ENCODE measurements around the gene ACKR2. TPM values are rescaled to one million over a fixed set of nuclear protein-coding genes. Genes with fewer than 3 reads are reported as not detected.
"Not testable (repeated sequence)": the region's sequence is repeated elsewhere in the genome, so short reads cannot be mapped to it uniquely, and the experiment has no call there.

The ACKR2 gene
- total and polyA plus RNA-seq, 4 donors, result 0.26 to 7.8 (median 3.1) TPM; not detected in 1

DNA sequence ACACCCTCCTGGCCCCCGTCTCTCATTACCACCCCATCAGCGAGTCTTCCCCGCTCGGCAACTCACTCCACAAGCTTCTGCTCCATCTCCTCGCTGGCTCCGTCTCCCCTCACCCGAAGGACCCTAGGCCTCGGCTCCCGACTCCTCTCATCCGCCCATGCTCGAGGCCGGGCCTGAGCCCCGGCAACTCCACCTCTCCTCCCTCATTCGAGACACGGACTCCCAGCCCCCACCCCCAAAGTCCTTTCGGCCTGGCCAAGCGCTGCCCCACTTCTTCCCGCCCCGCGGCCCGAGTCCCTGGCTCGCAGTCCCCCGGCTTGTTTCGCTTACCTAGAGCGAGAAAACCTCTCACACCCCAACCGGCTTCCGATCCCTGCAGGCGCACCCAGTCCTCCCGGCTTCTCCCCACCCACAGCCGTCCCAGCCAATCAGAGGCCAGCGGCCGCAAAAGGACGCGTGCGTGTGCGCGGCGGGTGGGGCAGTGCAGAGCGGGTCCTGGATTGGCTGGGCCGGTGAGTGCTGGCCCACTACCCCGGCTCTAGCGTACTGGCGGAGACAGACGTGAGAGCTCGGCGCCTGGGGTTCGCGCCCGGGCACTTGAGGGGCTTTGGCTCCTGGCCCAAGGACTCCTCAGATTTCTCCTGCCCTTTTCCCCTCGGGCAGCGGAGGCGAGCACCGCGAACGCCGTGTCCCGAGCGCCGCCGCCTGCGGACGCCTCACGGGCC, 5.0 kb upstream of the ACKR2 start, which contains the start of gene HIGD1A:
Gene HIGD1A (minus strand): TSS at position 385 of the 725 bp plus-strand sequence. CDS start 10,237 bp downstream, outside the sequence.
- peak within 1 kb of the TSS; percentile 1 to 82 for H3K27ac ChIP-seq (ENCODE audit: low read depth in 1 of 2, low read length in 2 of 2)
- DNase-seq, result peak; percentile 97 to 99
- ATAC-seq (ENCODE audit: low FRiP score), result peak; percentile 100
- no peaks in the 10 kb centered on the region for H3K9me3 ChIP-seq (ENCODE audit: control insufficient read depth, low read length)
- H3K27me3 ChIP-seq (ENCODE audit: control insufficient read depth in 1 of 2, insufficient read depth in 2 of 2, low read length in 1 of 2), result no peaks in the 10 kb centered on the region
- peaks cover 2 to 3% of the 10 kb centered on the region in 2 donors for H3K4me1 ChIP-seq (ENCODE audit: control insufficient read depth in 1 of 2, insufficient read depth in 2 of 2, low read length in 2 of 2)
- 0 to 1% methylated on average over 55 to 63 of the region's 63 CpGs for WGBS, 2 donors
- no peaks in the 10 kb centered on the region for H3K36me3 ChIP-seq (ENCODE audit: control insufficient read depth in 1 of 2, insufficient read depth in 2 of 2, low read length in 1 of 2)
- intact Hi-C loops (cut with DNase I), result no loop called here
- peak within 1 kb of the TSS; percentile 65 to 68 for H3K4me3 ChIP-seq (ENCODE audit: low read length in 2 of 2)

DNA sequence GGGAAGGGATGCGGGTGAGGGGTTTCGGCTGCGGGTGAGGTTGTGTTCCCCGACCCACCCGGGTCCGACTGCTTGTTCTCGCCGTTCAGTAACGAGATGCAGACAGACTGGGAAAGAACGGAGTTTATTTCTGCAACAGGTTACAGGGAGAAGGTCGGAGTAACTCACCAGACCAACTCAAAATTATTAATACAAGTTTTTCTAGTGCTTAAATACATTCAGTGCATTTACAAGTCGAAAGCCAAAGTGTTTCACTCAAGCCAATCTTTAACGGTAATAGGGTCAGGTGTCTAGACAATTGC, 4.5 kb upstream of the ACKR2 start:
- Histone ChIP-seq H3K4me1 (ENCODE audit: control insufficient read depth in 1 of 2, insufficient read depth in 2 of 2, low read length in 2 of 2) (peaks cover 2 to 3% of the 10 kb centered on the region in 2 donors), H3K27ac (ENCODE audit: low read depth in 1 of 2, low read length in 2 of 2) (peak overlapping the region in 1 of 2 donors; percentile 82), H3K9me3 (ENCODE audit: control insufficient read depth, low read length) (no peaks in the 10 kb centered on the region), H3K27me3 (ENCODE audit: control insufficient read depth in 1 of 2, insufficient read depth in 2 of 2, low read length in 1 of 2) (no peaks in the 10 kb centered on the region), H3K4me3 (ENCODE audit: low read length in 2 of 2) (peak overlapping the region; percentile 45 to 65), H3K36me3 (ENCODE audit: control insufficient read depth in 1 of 2, insufficient read depth in 2 of 2, low read length in 1 of 2) (no peaks in the 10 kb centered on the region)
- intact Hi-C loops (cut with DNase I), result no loop called here
- DNase-seq, result no peak
- no peak for ATAC-seq (ENCODE audit: low FRiP score)
- WGBS, 2 donors, result 1% methylated on average over 13 of the region's 13 CpGs

GRCh38 chr3:42805141-42805821, 4.0 kb upstream of the ACKR2 start:
- ATAC-seq (ENCODE audit: low FRiP score) (peak; percentile 10), DNase-seq (peak; percentile 50 to 77)
- 25 to 34% methylated on average over 23 of the region's 23 CpGs for WGBS, 2 donors

GRCh38 chr3:42807929-42808328, 1.3 kb upstream of the ACKR2 start:
- Histone ChIP-seq H3K36me3 (ENCODE audit: control insufficient read depth in 1 of 2, insufficient read depth in 2 of 2, low read length in 1 of 2) (no peaks in the 10 kb centered on the region), H3K27ac (ENCODE audit: low read depth in 1 of 2, low read length in 2 of 2) (no peak overlapping the region), H3K27me3 (ENCODE audit: control insufficient read depth in 1 of 2, insufficient read depth in 2 of 2, low read length in 1 of 2) (no peaks in the 10 kb centered on the region), H3K4me1 (ENCODE audit: control insufficient read depth in 1 of 2, insufficient read depth in 2 of 2, low read length in 2 of 2) (no peaks in the 10 kb centered on the region), H3K9me3 (ENCODE audit: control insufficient read depth, low read length) (no peaks in the 10 kb centered on the region), H3K4me3 (ENCODE audit: low read length in 2 of 2) (no peak overlapping the region)
- 82 to 92% methylated on average over 4 of the region's 4 CpGs for WGBS, 2 donors
- DNase-seq (no peak), ATAC-seq (ENCODE audit: low FRiP score) (no peak)
- intact Hi-C loops (cut with DNase I), result no loop called here

More at GRCh38 chr3:42805141-42805821, 4.0 kb upstream of the ACKR2 start:
- no peaks in the 10 kb centered on the region for H3K9me3 ChIP-seq (ENCODE audit: control insufficient read depth, low read length)
- H3K27me3 ChIP-seq (ENCODE audit: control insufficient read depth in 1 of 2, insufficient read depth in 2 of 2, low read length in 1 of 2), result no peaks in the 10 kb centered on the region
- peaks cover 2 to 3% of the 10 kb centered on the region in 2 donors for H3K4me1 ChIP-seq (ENCODE audit: control insufficient read depth in 1 of 2, insufficient read depth in 2 of 2, low read length in 2 of 2)
- peak overlapping the region in 1 of 2 donors; percentile 45 for H3K4me3 ChIP-seq (ENCODE audit: low read length in 2 of 2)
- H3K27ac ChIP-seq (ENCODE audit: low read depth in 1 of 2, low read length in 2 of 2), result no peak overlapping the region
- intact Hi-C loops (cut with DNase I), result no loop called here
- H3K36me3 ChIP-seq (ENCODE audit: control insufficient read depth in 1 of 2, insufficient read depth in 2 of 2, low read length in 1 of 2), result no peaks in the 10 kb centered on the region

DNA sequence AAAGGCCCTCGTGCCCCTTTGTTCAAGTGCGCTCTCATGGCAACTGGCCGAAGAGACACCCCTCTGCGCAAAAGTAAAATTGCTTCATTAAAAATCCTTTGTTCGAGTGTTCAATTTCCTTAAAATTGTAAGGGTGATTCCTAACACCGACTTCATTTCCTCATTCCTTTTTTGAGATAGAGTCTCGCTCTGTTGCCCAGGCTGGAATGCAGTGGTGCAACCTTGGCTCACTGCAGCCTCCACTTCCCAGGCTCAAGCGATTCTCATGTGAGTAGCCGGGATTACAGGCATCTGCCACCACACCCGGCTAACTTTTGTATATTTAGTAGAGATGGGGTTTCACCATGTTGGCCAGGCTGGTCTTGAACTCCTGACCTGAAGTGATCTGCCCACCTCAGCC, 1.5 kb downstream of the ACKR2 start:
- ATAC-seq (ENCODE audit: low FRiP score); H3K27ac ChIP-seq (ENCODE audit: low read depth in 1 of 2, low read length in 2 of 2); intact Hi-C loops (cut with DNase I); H3K9me3 ChIP-seq (ENCODE audit: control insufficient read depth, low read length); DNase-seq; H3K4me3 ChIP-seq (ENCODE audit: low read length in 2 of 2); H3K27me3 ChIP-seq (ENCODE audit: control insufficient read depth in 1 of 2, insufficient read depth in 2 of 2, low read length in 1 of 2); H3K36me3 ChIP-seq (ENCODE audit: control insufficient read depth in 1 of 2, insufficient read depth in 2 of 2, low read length in 1 of 2); H3K4me1 ChIP-seq (ENCODE audit: control insufficient read depth in 1 of 2, insufficient read depth in 2 of 2, low read length in 2 of 2): not testable (repeated sequence)
- WGBS, 2 donors, result 82 to 90% methylated on average over 10 of the region's 10 CpGs

- H3K4me1 ChIP-seq (ENCODE audit: control insufficient read depth in 1 of 2, insufficient read depth in 2 of 2, low read length in 2 of 2); H3K9me3 ChIP-seq (ENCODE audit: control insufficient read depth, low read length); H3K36me3 ChIP-seq (ENCODE audit: control insufficient read depth in 1 of 2, insufficient read depth in 2 of 2, low read length in 1 of 2); DNase-seq; ATAC-seq (ENCODE audit: low FRiP score); H3K27ac ChIP-seq (ENCODE audit: low read depth in 1 of 2, low read length in 2 of 2); H3K27me3 ChIP-seq (ENCODE audit: control insufficient read depth in 1 of 2, insufficient read depth in 2 of 2, low read length in 1 of 2); intact Hi-C loops (cut with DNase I); H3K4me3 ChIP-seq (ENCODE audit: low read length in 2 of 2): not testable (repeated sequence)
- whole genome bisulfite sequencing, 2 donors, result 76 to 80% methylated on average over 15 of the region's 15 CpGs
Measured at GRCh38 chr3:42811118-42811883, 2.1 kb downstream of the ACKR2 start.

GRCh38 chr3:42814246-42814645, 5.0 kb downstream of the ACKR2 start:
- Histone ChIP-seq H3K27me3 (ENCODE audit: control insufficient read depth in 1 of 2, insufficient read depth in 2 of 2, low read length in 1 of 2) (no peaks in the 10 kb centered on the region), H3K4me3 (ENCODE audit: low read length in 2 of 2) (no peak overlapping the region), H3K4me1 (ENCODE audit: control insufficient read depth in 1 of 2, insufficient read depth in 2 of 2, low read length in 2 of 2) (no peaks in the 10 kb centered on the region), H3K36me3 (ENCODE audit: control insufficient read depth in 1 of 2, insufficient read depth in 2 of 2, low read length in 1 of 2) (no peaks in the 10 kb centered on the region), H3K27ac (ENCODE audit: low read depth in 1 of 2, low read length in 2 of 2) (no peak overlapping the region), H3K9me3 (ENCODE audit: control insufficient read depth, low read length) (no peaks in the 10 kb centered on the region)
- intact Hi-C loops (cut with DNase I), result no loop called here
- no peak for ATAC-seq (ENCODE audit: low FRiP score)
- WGBS, 2 donors, result 85 to 91% methylated on average over 5 of the region's 5 CpGs
- DNase-seq, result no peak

- H3K36me3 ChIP-seq (ENCODE audit: control insufficient read depth in 1 of 2, insufficient read depth in 2 of 2, low read length in 1 of 2), result no peaks in the 10 kb centered on the region
- WGBS, 2 donors, result 51 to 59% methylated on average over 2 of the region's 2 CpGs
- intact Hi-C loops (cut with DNase I), result no loop called here
- DNase-seq (no peak), ATAC-seq (ENCODE audit: low FRiP score) (no peak)
- no peaks in the 10 kb centered on the region for H3K27me3 ChIP-seq (ENCODE audit: control insufficient read depth in 1 of 2, insufficient read depth in 2 of 2, low read length in 1 of 2)
- H3K27ac ChIP-seq (ENCODE audit: low read depth in 1 of 2, low read length in 2 of 2), result no peak overlapping the region
- no peak overlapping the region for H3K4me3 ChIP-seq (ENCODE audit: low read length in 2 of 2)
- no peaks in the 10 kb centered on the region for H3K9me3 ChIP-seq (ENCODE audit: control insufficient read depth, low read length)
- H3K4me1 ChIP-seq (ENCODE audit: control insufficient read depth in 1 of 2, insufficient read depth in 2 of 2, low read length in 2 of 2), result no peaks in the 10 kb centered on the region
Measured at GRCh38 chr3:42814914-42815507, 5.8 kb downstream of the ACKR2 start.

Data from aorta (tissue), 5 donors.